Measurements from ENCODE around the gene NSMCE4A. TPM values are rescaled to one million over a fixed set of nuclear protein-coding genes. Genes with fewer than 3 reads are reported as not detected.

Gene NSMCE4A
- total and polyA plus RNA-seq, 2 of the 8 experiments (the other 6 are each of a cell fraction or from before 2014, with no cell fraction given): 48.6 to 66.0 TPM

DNA sequence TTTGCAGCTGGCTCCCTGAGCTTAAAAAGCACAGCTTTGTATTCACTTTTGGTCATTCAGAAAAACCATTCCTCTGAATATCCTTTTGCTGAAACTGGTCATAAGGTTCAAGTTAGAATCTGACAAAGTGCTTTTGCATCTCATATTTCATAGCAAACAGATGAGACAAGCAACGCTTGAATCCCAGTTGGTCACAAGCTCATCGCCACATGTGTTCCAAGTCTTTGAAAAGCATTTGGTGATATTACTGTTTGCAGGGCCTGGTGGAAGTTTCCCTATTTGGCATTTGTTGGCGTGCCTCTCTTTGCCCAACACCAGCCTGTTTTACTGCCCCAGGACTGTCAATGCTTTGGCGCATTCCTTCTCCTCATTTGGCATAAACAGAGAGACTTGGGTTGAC, 24.3 kb upstream of the NSMCE4A start (continued):
- TF ChIP-seq SP4 (IDR thresholded peaks at IDR 0.05; ENCODE audit: low read length): no peak
- no peak for TF ChIP-seq NANOG (IDR thresholded peaks at IDR 0.05; ENCODE audit: insufficient read depth, low read depth, low read length, poor library complexity, severe bottlenecking)

Data from H1 (cell line).